Measurements from ENCODE around the gene CCDC14.
"Not testable (repeated sequence)": the region's sequence is repeated elsewhere in the genome, so short reads cannot be mapped to it uniquely, and the experiment has no call there.

CCDC14 gene

GRCh38 chr3:123909785-123910184 is 51.2 kb downstream of the CCDC14 start:
- DNase-seq (ENCODE audit: low read depth, low spot score) = no peak

GRCh38 chr3:123907720-123908119 is 53.3 kb downstream of the CCDC14 start:
- no peak for DNase-seq (ENCODE audit: low read depth, low spot score)

GRCh38 chr3:123899300-123899865 is 61.6 kb downstream of the CCDC14 start:
- DNase-seq (ENCODE audit: low read depth, low spot score) = no peak

- DNase-seq (ENCODE audit: low read depth, low spot score) = no peak
These were observed 68.0 kb downstream of the CCDC14 start for GRCh38 chr3:123893012-123893411.

GRCh38 chr3:123892195-123892594 is 68.8 kb downstream of the CCDC14 start:
- DNase-seq (ENCODE audit: low read depth, low spot score) = no peak

- not testable (repeated sequence) for DNase-seq (ENCODE audit: low read depth, low spot score)
These were observed 70.0 kb downstream of the CCDC14 start for GRCh38 chr3:123890991-123891390.

GRCh38 chr3:123890162-123890561 is 70.9 kb downstream of the CCDC14 start:
- DNase-seq (ENCODE audit: low read depth, low spot score) = not testable (repeated sequence)

GRCh38 chr3:123884993-123885392 is 76.0 kb downstream of the CCDC14 start:
- no peak for DNase-seq (ENCODE audit: low read depth, low spot score)

- no peak for DNase-seq (ENCODE audit: low read depth, low spot score)
These were observed 76.7 kb downstream of the CCDC14 start, which contains the start of gene MYLK for GRCh38 chr3:123884203-123884831. Gene MYLK (minus strand): TSS chr3:123884332. CDS start chr3:123793841, 90,491 bp downstream.

- DNase-seq (ENCODE audit: low read depth, low spot score) = no peak
These were observed 77.3 kb downstream of the CCDC14 start for GRCh38 chr3:123883701-123884202.

GRCh38 chr3:123883111-123883510 is 77.9 kb downstream of the CCDC14 start:
- no peak for DNase-seq (ENCODE audit: low read depth, low spot score)

- DNase-seq (ENCODE audit: low read depth, low spot score) = no peak
These were observed 79.3 kb downstream of the CCDC14 start for GRCh38 chr3:123881771-123882170.

GRCh38 chr3:123880998-123881561 is 79.9 kb downstream of the CCDC14 start:
- DNase-seq (ENCODE audit: low read depth, low spot score) = no peak

- DNase-seq (ENCODE audit: low read depth, low spot score) = no peak
These were observed 82.2 kb downstream of the CCDC14 start for GRCh38 chr3:123878807-123879206.

GRCh38 chr3:123877965-123878364 is 83.1 kb downstream of the CCDC14 start:
- DNase-seq (ENCODE audit: low read depth, low spot score) = no peak

- no peak for DNase-seq (ENCODE audit: low read depth, low spot score)
These were observed 83.6 kb downstream of the CCDC14 start for GRCh38 chr3:123877466-123877865.

GRCh38 chr3:123876858-123877257 is 84.2 kb downstream of the CCDC14 start:
- no peak for DNase-seq (ENCODE audit: low read depth, low spot score)

- DNase-seq (ENCODE audit: low read depth, low spot score) = no peak
These were observed 88.4 kb downstream of the CCDC14 start for GRCh38 chr3:123872621-123873020.

- DNase-seq (ENCODE audit: low read depth, low spot score) = no peak
These were observed 89.1 kb downstream of the CCDC14 start for GRCh38 chr3:123871946-123872345.

GRCh38 chr3:123870033-123870432 is 91.0 kb downstream of the CCDC14 start:
- no peak for DNase-seq (ENCODE audit: low read depth, low spot score)

- no peak for DNase-seq (ENCODE audit: low read depth, low spot score)
These were observed 91.9 kb downstream of the CCDC14 start for GRCh38 chr3:123869165-123869564.

- DNase-seq (ENCODE audit: low read depth, low spot score) = no peak
These were observed 96.3 kb downstream of the CCDC14 start for GRCh38 chr3:123864706-123865105.

All from activated CD4-positive, CD25-positive, alpha-beta regulatory T cell treated with anti-CD3 and anti-CD28 coated beads, Interleukin-2, amount 50 U/mL, for 16 hours (primary cell).